Motor neuron (in vitro differentiated cells): Measurements from ENCODE around the gene DEFB121. TPM values are rescaled to one million over a fixed set of nuclear protein-coding genes. Genes with fewer than 3 reads are reported as not detected.

Source experiments
- total RNA-seq, 8 experiments: library from RNA; unstranded; fragments of 300-600 nt; gene quantifications; 2 replicates each; pipeline versions ENCODE4 v1.2.3 to v1.2.4, GENCODE V29; 2022

The DEFB121 gene
- total RNA-seq, 8 experiments from 2014 or later: not detected

Other genes with a start within 250 kb of the DEFB121 start
- gene DEFB115, start 148.6 kb downstream of the DEFB121 start, total RNA-seq: not detected
- gene DEFB116, start 97.6 kb downstream of the DEFB121 start, total RNA-seq: not detected
- gene DEFB118, start 37.6 kb downstream of the DEFB121 start, total RNA-seq: under 1 TPM in 1 of 8 experiments, not detected in 7; 0.33 TPM
- not detected for gene DEFB119, start 15.6 kb downstream of the DEFB121 start, total RNA-seq
- gene DEFB123, start 34.4 kb upstream of the DEFB121 start, total RNA-seq: not detected
- not detected for gene DEFB124, start 68.9 kb upstream of the DEFB121 start, total RNA-seq
- under 1 TPM in 5 of 8 experiments, not detected in 3; 0.09 to 0.33 (median 0.13) TPM for gene REM1, start 69.1 kb upstream of the DEFB121 start, total RNA-seq
- 100 to 1,000 TPM in 3 of 8 experiments, 10 to 100 TPM in 5; 41.7 to 148 (median 90.5) TPM for gene HM13, start 108.2 kb upstream of the DEFB121 start, total RNA-seq
- 10 to 100 TPM; 10.0 to 64.5 (median 19.6) TPM for gene ID1, start 199.1 kb upstream of the DEFB121 start, total RNA-seq
- gene COX4I2, start 231.7 kb upstream of the DEFB121 start, total RNA-seq: not detected